ENCODE results near the gene CLASP1. TPM values are rescaled to one million over a fixed set of nuclear protein-coding genes. Genes with fewer than 3 reads are reported as not detected.

The CLASP1 gene
- total RNA-seq, 1 donor from 2014 or later, result 60.1 TPM

DNA sequence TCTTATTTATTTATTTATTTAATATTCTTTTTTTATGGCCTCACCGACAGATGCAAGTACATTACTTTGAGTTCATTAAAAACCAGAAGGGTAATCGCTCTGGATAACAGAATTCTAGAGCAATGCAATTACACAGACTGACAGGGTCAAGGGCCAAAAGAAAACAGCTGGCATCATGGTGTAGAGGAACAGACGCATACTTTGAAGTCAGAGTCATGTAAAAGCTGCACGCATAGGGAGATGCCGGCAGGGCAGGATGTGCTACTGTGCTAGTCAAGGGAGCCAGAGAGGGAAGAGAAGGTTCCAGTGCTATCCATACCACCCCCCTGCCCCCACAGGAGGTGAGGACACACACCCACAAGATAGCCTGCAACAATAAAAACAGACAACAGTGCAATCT, 249.1 kb downstream of the CLASP1 start:
- no peak overlapping the region for H3K27ac ChIP-seq (replicated peaks)
- intact Hi-C loops (cut with micrococcal nuclease), result loop anchor here (5.0 kb wide), 1 partner anchor 317 kb away; no protein-coding TSS in a partner anchor

DNA sequence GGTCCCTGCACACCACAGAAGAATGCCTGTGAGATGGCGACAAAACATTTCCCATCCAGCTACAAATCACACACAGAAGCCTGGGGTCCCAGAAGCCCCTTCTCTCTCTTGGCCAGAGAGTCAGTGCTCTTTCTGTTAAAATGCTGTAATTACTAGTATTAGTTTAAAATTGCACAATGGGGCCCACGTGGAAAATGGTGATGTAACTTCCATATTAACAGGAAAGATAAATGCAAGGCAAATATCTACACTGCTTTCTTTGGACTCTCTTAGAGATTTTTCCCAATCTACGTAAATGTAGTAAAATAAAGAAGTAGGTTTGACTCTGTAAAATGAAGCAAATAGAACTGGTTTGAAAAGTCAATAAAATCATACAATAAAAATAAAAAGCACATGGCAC, 250.4 kb downstream of the CLASP1 start:
- Histone ChIP-seq H3K36me3 (peaks cover 85% of the 10 kb centered on the region), H3K9me3 (replicated peaks) (no peaks in the 10 kb centered on the region), H3K4me1 (no peaks in the 10 kb centered on the region), H3K27ac (replicated peaks) (no peak overlapping the region), H3K4me3 (no peak overlapping the region), H3K27me3 (ENCODE audit: low read depth) (no peaks in the 10 kb centered on the region)
- intact Hi-C loops (cut with micrococcal nuclease), result no loop called here
- no peak for DNase-seq
- TF ChIP-seq, protein P1, sequence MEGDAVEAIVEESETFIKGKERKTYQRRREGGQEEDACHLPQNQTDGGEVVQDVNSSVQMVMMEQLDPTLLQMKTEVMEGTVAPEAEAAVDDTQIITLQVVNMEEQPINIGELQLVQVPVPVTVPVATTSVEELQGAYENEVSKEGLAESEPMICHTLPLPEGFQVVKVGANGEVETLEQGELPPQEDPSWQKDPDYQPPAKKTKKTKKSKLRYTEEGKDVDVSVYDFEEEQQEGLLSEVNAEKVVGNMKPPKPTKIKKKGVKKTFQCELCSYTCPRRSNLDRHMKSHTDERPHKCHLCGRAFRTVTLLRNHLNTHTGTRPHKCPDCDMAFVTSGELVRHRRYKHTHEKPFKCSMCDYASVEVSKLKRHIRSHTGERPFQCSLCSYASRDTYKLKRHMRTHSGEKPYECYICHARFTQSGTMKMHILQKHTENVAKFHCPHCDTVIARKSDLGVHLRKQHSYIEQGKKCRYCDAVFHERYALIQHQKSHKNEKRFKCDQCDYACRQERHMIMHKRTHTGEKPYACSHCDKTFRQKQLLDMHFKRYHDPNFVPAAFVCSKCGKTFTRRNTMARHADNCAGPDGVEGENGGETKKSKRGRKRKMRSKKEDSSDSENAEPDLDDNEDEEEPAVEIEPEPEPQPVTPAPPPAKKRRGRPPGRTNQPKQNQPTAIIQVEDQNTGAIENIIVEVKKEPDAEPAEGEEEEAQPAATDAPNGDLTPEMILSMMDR (IDR thresholded peaks at IDR 0.05; ENCODE audit: borderline replicate concordance), result no peak

More for the DNA sequence above, 249.1 kb downstream of the CLASP1 start:
- no peak for DNase-seq
- TF ChIP-seq, protein P1 (IDR thresholded peaks at IDR 0.05; ENCODE audit: borderline replicate concordance), result no peak
- no peaks in the 10 kb centered on the region for H3K27me3 ChIP-seq (ENCODE audit: low read depth)
- H3K9me3 ChIP-seq (replicated peaks), result no peaks in the 10 kb centered on the region
- peaks cover 85% of the 10 kb centered on the region for H3K36me3 ChIP-seq
- no peak overlapping the region for H3K4me3 ChIP-seq
- H3K4me1 ChIP-seq, result no peaks in the 10 kb centered on the region

DNA sequence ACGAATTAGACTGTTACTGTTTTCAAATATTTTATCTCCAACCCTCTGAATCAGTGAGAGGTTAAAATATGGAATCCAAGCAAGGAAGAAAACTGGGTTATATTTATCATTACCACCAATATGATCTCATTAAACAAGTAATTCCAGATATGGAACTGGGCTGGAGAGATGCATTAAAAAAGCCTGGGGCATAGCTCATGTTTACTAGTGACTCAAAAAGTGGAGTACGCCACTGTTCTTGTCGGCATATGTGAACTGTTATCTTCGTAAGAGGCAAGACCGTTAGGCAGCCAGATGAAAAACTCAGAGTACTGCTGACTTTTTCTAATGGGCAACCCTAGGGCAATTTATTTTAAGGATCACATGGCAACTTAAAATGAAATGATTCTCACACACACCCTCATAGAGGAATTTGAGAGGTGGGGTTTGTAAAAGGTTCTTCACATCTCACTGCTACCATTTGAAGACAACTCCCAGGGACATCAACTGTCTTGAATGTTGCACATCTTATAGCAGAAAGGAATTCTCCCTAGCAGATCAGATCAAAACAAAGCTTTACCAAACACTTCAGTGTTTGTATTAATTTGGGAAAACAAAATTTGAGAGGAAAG, 259.1 kb downstream of the CLASP1 start:
- intact Hi-C loops (cut with micrococcal nuclease), result no loop called here
- H3K9me3 ChIP-seq (replicated peaks), result no peaks in the 10 kb centered on the region

DNA sequence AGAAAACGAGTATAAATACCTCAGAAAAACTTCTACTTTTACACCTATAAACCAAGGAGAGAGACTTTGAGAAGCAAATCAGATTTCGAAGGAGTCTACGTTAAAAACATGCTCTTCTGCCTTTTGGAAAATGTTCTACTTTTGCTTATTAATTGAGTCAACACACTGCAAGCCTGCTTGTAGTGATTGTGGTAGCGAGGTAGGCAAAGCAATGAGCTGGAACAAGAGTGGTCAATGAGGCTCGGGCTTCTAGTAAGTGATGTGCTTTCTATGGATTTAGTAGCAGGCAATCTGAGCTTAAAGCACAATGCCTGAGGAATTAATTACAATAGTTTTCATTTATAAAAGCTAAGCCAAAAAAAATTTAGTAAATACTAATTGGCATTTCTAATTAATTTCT, 260.9 kb downstream of the CLASP1 start:
- H3K27me3 ChIP-seq (ENCODE audit: low read depth), result no peaks in the 10 kb centered on the region
- intact Hi-C loops (cut with micrococcal nuclease), result no loop called here
- H3K9me3 ChIP-seq (replicated peaks), result no peaks in the 10 kb centered on the region
- H3K4me1 ChIP-seq, result peaks cover 10% of the 10 kb centered on the region
- no peak overlapping the region for H3K27ac ChIP-seq (replicated peaks)
- TF ChIP-seq, protein P1 (IDR thresholded peaks at IDR 0.05; ENCODE audit: borderline replicate concordance), result no peak
- DNase-seq, result no peak
- no peak overlapping the region for H3K4me3 ChIP-seq
- H3K36me3 ChIP-seq, result peaks cover 65% of the 10 kb centered on the region

More for the DNA sequence above, 259.1 kb downstream of the CLASP1 start:
- Histone ChIP-seq H3K4me3 (no peak overlapping the region), H3K27me3 (ENCODE audit: low read depth) (no peaks in the 10 kb centered on the region), H3K36me3 (peaks cover 68% of the 10 kb centered on the region), H3K4me1 (peaks cover 10% of the 10 kb centered on the region), H3K27ac (replicated peaks) (no peak overlapping the region)
- TF ChIP-seq, protein P1 (IDR thresholded peaks at IDR 0.05; ENCODE audit: borderline replicate concordance), result no peak
- DNase-seq, result no peak

DNA sequence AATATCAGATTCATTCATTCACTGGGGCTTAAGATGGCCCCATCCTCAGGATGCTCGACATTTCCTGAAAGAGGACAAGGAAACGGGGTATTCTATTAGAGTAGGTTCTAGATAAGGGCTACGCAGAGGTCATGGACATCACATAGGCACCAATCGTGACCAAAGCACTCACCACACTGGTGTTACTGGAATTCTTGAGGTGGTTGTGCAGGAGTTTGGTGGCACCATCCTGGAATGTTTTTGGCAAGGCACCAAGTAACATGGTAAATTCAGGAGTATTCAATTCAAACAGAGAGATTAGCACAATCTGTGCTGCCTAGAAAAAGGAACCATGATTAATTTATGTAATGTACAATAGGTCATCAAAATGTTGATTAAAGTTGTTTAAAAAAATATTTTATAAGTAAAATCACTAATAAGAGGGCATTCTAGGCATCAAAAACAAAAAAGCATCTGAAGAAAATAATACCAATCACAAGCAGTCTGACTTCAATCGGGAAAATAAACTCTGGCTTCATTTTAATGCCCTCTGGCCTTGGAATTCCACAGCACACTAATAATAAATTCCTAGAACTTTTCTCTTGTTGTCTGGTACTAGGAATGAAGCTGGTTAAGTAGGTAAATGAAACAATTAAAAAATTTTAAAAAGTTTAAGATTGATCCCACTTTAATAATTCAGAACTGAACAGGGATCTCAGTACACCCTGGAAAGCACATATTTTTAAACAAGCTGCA, 261.5 kb downstream of the CLASP1 start:
- no peak overlapping the region for H3K4me3 ChIP-seq
- peaks cover 10% of the 10 kb centered on the region for H3K4me1 ChIP-seq
- H3K27ac ChIP-seq (replicated peaks), result no peak overlapping the region
- H3K27me3 ChIP-seq (ENCODE audit: low read depth), result no peaks in the 10 kb centered on the region
- intact Hi-C loops (cut with micrococcal nuclease), result no loop called here
- H3K36me3 ChIP-seq, result peaks cover 66% of the 10 kb centered on the region
- no peaks in the 10 kb centered on the region for H3K9me3 ChIP-seq (replicated peaks)
- no peak for DNase-seq
- TF ChIP-seq, protein P1 (IDR thresholded peaks at IDR 0.05; ENCODE audit: borderline replicate concordance), result no peak

Data from left ventricle myocardium inferior (tissue), 1 donor.